ENCODE results near the gene ELMOD1. TPM values are rescaled to one million over a fixed set of nuclear protein-coding genes. Genes with fewer than 3 reads are reported as not detected.

Gene ELMOD1
- total and polyA plus RNA-seq, 2 experiments from 2014 or later = 1.2 to 1.6 TPM

DNA sequence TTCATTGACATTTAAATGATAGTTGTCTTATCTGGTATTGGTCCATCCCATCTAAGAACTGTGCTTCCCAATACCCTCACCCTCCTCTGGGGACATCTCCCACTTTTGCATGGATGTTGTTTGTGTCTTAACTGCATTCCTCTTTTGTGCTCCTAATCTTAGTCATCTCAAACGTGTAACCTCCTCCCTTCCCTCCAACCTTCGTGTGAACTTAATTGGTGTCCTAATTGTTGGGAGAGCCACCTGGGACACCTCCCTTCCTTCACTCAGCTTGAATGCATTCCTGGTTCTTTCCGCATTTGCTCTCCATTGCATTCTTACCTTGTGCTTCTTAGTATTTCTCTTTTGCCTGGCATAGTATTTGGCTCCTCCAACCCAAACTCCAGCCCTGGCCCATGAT is 9.8 kb upstream of the ELMOD1 start:
- Histone ChIP-seq H2AFZ (no peak overlapping the region), H3K4me1 (ENCODE audit: insufficient read depth) (peaks cover 14% of the 10 kb centered on the region; the same call in 1 of the 2 replicates), H3F3A (replicated peaks; ENCODE audit: low read depth) (no peaks in the 10 kb centered on the region), H3K4me2 (no peak overlapping the region), H3K36me3 (ENCODE audit: insufficient read depth) (0 out of 2 replicates have a peak, but pooled peaks cover 4% of the 10 kb centered on the region), H3K27me3 (ENCODE audit: insufficient read depth) (no peaks in the 10 kb centered on the region), H3K79me2 (replicated peaks; ENCODE audit: insufficient read depth) (no peaks in the 10 kb centered on the region), H3K27ac (ENCODE audit: low read depth) (no peak overlapping the region), H3K9me2 (ENCODE audit: insufficient read depth) (no peaks in the 10 kb centered on the region), H3K4me3 (no peak overlapping the region), H4K20me1 (replicated peaks; ENCODE audit: insufficient read depth) (no peaks in the 10 kb centered on the region)
- DNase-seq (ENCODE audit: low spot score) (peak; percentile 69), ATAC-seq (peak; percentile 77)
- Mint-ChIP-seq H3K9me3 (no peaks in the 10 kb centered on the region), H3K4me3 (no peak overlapping the region), H3K27ac (no peak overlapping the region), H3K4me1 (peaks cover 21% of the 10 kb centered on the region), H3K27me3 (ENCODE audit: insufficient read depth, low read depth, poor library complexity) (no peaks in the 10 kb centered on the region), H3K36me3 (ENCODE audit: low read depth) (no peaks in the 10 kb centered on the region; the same call in 2 of the 3 replicates)
- TF ChIP-seq, protein P1, sequence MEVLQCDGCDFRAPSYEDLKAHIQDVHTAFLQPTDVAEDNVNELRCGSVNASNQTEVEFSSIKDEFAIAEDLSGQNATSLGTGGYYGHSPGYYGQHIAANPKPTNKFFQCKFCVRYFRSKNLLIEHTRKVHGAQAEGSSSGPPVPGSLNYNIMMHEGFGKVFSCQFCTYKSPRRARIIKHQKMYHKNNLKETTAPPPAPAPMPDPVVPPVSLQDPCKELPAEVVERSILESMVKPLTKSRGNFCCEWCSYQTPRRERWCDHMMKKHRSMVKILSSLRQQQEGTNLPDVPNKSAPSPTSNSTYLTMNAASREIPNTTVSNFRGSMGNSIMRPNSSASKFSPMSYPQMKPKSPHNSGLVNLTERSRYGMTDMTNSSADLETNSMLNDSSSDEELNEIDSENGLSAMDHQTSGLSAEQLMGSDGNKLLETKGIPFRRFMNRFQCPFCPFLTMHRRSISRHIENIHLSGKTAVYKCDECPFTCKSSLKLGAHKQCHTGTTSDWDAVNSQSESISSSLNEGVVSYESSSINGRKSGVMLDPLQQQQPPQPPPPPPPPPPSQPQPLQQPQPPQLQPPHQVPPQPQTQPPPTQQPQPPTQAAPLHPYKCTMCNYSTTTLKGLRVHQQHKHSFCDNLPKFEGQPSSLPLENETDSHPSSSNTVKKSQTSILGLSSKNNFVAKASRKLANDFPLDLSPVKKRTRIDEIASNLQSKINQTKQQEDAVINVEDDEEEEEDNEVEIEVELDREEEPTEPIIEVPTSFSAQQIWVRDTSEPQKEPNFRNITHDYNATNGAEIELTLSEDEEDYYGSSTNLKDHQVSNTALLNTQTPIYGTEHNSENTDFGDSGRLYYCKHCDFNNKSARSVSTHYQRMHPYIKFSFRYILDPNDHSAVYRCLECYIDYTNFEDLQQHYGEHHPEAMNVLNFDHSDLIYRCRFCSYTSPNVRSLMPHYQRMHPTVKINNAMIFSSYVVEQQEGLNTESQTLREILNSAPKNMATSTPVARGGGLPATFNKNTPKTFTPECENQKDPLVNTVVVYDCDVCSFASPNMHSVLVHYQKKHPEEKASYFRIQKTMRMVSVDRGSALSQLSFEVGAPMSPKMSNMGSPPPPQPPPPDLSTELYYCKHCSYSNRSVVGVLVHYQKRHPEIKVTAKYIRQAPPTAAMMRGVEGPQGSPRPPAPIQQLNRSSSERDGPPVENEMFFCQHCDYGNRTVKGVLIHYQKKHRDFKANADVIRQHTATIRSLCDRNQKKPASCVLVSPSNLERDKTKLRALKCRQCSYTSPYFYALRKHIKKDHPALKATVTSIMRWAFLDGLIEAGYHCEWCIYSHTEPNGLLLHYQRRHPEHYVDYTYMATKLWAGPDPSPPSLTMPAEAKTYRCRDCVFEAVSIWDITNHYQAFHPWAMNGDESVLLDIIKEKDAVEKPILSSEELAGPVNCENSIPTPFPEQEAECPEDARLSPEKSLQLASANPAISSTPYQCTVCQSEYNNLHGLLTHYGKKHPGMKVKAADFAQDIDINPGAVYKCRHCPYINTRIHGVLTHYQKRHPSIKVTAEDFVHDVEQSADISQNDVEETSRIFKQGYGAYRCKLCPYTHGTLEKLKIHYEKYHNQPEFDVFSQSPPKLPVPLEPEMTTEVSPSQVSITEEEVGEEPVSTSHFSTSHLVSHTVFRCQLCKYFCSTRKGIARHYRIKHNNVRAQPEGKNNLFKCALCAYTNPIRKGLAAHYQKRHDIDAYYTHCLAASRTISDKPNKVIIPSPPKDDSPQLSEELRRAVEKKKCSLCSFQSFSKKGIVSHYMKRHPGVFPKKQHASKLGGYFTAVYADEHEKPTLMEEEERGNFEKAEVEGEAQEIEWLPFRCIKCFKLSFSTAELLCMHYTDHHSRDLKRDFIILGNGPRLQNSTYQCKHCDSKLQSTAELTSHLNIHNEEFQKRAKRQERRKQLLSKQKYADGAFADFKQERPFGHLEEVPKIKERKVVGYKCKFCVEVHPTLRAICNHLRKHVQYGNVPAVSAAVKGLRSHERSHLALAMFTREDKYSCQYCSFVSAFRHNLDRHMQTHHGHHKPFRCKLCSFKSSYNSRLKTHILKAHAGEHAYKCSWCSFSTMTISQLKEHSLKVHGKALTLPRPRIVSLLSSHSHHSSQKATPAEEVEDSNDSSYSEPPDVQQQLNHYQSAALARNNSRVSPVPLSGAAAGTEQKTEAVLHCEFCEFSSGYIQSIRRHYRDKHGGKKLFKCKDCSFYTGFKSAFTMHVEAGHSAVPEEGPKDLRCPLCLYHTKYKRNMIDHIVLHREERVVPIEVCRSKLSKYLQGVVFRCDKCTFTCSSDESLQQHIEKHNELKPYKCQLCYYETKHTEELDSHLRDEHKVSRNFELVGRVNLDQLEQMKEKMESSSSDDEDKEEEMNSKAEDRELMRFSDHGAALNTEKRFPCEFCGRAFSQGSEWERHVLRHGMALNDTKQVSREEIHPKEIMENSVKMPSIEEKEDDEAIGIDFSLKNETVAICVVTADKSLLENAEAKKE (CRISPR knock-in tag; IDR thresholded peaks at IDR 0.05) = peak; percentile 29; the same call in 1 of the 2 replicates
- TF ChIP-seq, protein P2, sequence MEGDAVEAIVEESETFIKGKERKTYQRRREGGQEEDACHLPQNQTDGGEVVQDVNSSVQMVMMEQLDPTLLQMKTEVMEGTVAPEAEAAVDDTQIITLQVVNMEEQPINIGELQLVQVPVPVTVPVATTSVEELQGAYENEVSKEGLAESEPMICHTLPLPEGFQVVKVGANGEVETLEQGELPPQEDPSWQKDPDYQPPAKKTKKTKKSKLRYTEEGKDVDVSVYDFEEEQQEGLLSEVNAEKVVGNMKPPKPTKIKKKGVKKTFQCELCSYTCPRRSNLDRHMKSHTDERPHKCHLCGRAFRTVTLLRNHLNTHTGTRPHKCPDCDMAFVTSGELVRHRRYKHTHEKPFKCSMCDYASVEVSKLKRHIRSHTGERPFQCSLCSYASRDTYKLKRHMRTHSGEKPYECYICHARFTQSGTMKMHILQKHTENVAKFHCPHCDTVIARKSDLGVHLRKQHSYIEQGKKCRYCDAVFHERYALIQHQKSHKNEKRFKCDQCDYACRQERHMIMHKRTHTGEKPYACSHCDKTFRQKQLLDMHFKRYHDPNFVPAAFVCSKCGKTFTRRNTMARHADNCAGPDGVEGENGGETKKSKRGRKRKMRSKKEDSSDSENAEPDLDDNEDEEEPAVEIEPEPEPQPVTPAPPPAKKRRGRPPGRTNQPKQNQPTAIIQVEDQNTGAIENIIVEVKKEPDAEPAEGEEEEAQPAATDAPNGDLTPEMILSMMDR (conservative IDR thresholded peaks at IDR 0.05; ENCODE audit: low read depth in 2 of 2) = no peak

DNA sequence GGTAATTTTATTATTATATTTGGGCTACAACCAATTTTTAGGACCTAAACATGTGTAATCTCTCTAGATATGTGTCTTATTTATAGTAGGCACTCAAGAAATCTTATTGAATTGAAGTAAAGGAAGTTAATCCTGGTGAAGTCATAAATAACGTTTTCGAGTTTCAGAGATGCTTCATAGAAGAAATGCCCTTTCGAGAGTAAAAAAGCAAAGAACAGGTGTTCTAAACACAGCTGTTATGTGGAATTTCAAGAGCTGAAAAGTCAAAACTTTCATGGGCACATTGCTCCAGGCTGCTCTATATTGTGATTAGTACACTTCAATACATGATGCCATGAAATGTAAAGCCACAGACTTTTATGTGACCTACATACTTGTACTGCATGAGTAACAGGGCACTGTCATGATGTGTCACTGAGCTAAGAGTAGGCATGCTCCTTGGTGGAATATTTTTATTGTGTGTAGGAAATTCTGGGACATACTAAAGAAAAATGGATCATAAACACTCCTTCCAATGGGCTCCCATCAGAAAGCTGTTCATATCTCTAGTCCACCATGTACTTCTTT is 7.2 kb upstream of the ELMOD1 start:
- Histone ChIP-seq H3K36me3 (ENCODE audit: insufficient read depth) (0 out of 2 replicates have a peak, but pooled peaks cover 4% of the 10 kb centered on the region), H3K4me3 (no peak overlapping the region), H3K79me2 (replicated peaks; ENCODE audit: insufficient read depth) (no peaks in the 10 kb centered on the region), H4K20me1 (replicated peaks; ENCODE audit: insufficient read depth) (no peaks in the 10 kb centered on the region), H3K9me2 (ENCODE audit: insufficient read depth) (no peaks in the 10 kb centered on the region), H3K27ac (ENCODE audit: low read depth) (no peak overlapping the region), H3K4me2 (no peak overlapping the region), H3K4me1 (ENCODE audit: insufficient read depth) (peaks cover 11% of the 10 kb centered on the region; the same call in 1 of the 2 replicates), H2AFZ (no peak overlapping the region), H3K27me3 (ENCODE audit: insufficient read depth) (peaks cover 23% of the 10 kb centered on the region), H3F3A (replicated peaks; ENCODE audit: low read depth) (no peaks in the 10 kb centered on the region)
- Mint-ChIP-seq H3K27me3 (ENCODE audit: insufficient read depth, low read depth, poor library complexity) (peaks cover 12% of the 10 kb centered on the region), H3K27ac (no peak overlapping the region), H3K9me3 (no peaks in the 10 kb centered on the region), H3K36me3 (ENCODE audit: low read depth) (no peaks in the 10 kb centered on the region; the same call in 2 of the 3 replicates), H3K4me1 (peaks cover 10% of the 10 kb centered on the region), H3K4me3 (no peak overlapping the region)
- TF ChIP-seq ZNF331 (CRISPR knock-in tag; IDR thresholded peaks at IDR 0.05; ENCODE audit: low read depth) = no peak
- TF ChIP-seq STAT1 (IDR thresholded peaks at IDR 0.05; ENCODE audit: unreplicated experiment) = no peak
- no peak for TF ChIP-seq POLR2AphosphoS5 (IDR thresholded peaks at IDR 0.05; ENCODE audit: low read depth)
- TF ChIP-seq, protein P3, sequence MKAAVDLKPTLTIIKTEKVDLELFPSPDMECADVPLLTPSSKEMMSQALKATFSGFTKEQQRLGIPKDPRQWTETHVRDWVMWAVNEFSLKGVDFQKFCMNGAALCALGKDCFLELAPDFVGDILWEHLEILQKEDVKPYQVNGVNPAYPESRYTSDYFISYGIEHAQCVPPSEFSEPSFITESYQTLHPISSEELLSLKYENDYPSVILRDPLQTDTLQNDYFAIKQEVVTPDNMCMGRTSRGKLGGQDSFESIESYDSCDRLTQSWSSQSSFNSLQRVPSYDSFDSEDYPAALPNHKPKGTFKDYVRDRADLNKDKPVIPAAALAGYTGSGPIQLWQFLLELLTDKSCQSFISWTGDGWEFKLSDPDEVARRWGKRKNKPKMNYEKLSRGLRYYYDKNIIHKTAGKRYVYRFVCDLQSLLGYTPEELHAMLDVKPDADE (IDR thresholded peaks at IDR 0.05) = no peak
- TF ChIP-seq CREB1 (CRISPR knock-in tag; IDR thresholded peaks at IDR 0.05; ENCODE audit: low read depth) = no peak
- TF ChIP-seq ZNF114 (CRISPR knock-in tag; IDR thresholded peaks at IDR 0.05) = no peak
- ATAC-seq (no peak), DNase-seq (ENCODE audit: low spot score) (no peak)

Data from GM23338 (cell line).